HCT116 (cell line): ENCODE measurements around the gene NOL4L.

Experiments
- ATF3 ChIP-seq: IDR thresholded peaks from 2 replicates; pipeline ENCODE4 v1.6.1; 2012
- CEBPB ChIP-seq: IDR thresholded peaks from 2 replicates; pipeline ENCODE4 v1.6.1; 2012; ENCODE audit warnings: low read depth
- CTCF ChIP-seq, 3 experiments: fragments of 200-600 bp in 1 of 3; sonication (generic) in 1 of 3; IDR thresholded peaks in 2 of 3; conservative IDR thresholded peaks in 1 of 3; 2 replicates each; pipeline ENCODE4 v1.5.1; 2012 to 2017; ENCODE audit warnings: low read depth in 2 of 3, low read length in 2 of 3, antibody characterized with exemption in 1 of 3, borderline replicate concordance in 1 of 3, control low read depth in 1 of 3, mild to moderate bottlenecking in 1 of 3, mixed read lengths in 1 of 3, mixed run types in 1 of 3, moderate library complexity in 1 of 3; ENCODE audit not compliant: insufficient read depth in 1 of 3
- EGR1 ChIP-seq: IDR thresholded peaks from 2 replicates; pipeline ENCODE4 v1.6.1; 2012; ENCODE audit warnings: low read depth
- EZH2 ChIP-seq: fragments of 200-600 bp; sonication (generic); IDR thresholded peaks from 2 replicates; pipeline ENCODE4 v1.6.1; 2017; ENCODE audit warnings: antibody characterized with exemption, mixed run types
- POLR2A ChIP-seq: IDR thresholded peaks from 2 replicates; pipeline ENCODE4 v1.7.0; 2011; ENCODE audit warnings: borderline replicate concordance; ENCODE audit not compliant: insufficient read depth, insufficient read length; ENCODE audit errors: extremely low read depth
- POLR2AphosphoS5 ChIP-seq: IDR thresholded peaks from 2 replicates; pipeline ENCODE4 v1.6.1; 2011; ENCODE audit warnings: mild to moderate bottlenecking, low read depth, low read length, moderate library complexity
- RAD21 ChIP-seq: IDR thresholded peaks from 2 replicates; pipeline ENCODE4 v1.6.1; 2012; ENCODE audit warnings: low read depth, mild to moderate bottlenecking
- REST ChIP-seq: IDR thresholded peaks from 2 replicates; pipeline ENCODE4 v1.6.1; 2012; ENCODE audit warnings: low read depth
- SIN3A ChIP-seq: IDR thresholded peaks from 2 replicates; pipeline ENCODE4 v1.6.1; 2012; ENCODE audit warnings: low read depth
- TCF7L2 ChIP-seq: IDR thresholded peaks from 2 replicates; pipeline ENCODE4 v1.7.0; 2011; ENCODE audit warnings: borderline replicate concordance, inconsistent platforms; ENCODE audit not compliant: insufficient read depth, insufficient read length; ENCODE audit errors: extremely low read depth
- YY1 ChIP-seq: IDR thresholded peaks from 2 replicates; pipeline ENCODE4 v1.6.1; 2011; ENCODE audit warnings: low read length, low read depth, moderate library complexity, mild to moderate bottlenecking; ENCODE audit not compliant: insufficient replicate concordance; ENCODE audit errors: extremely low read depth
- ZFX ChIP-seq: fragments of 450-650 bp; IDR thresholded peaks from 2 replicates; pipeline ENCODE4 v1.6.1; 2017
- ZNF274 ChIP-seq: fragments of 200-500 bp; sonication (Bioruptor generic); IDR thresholded peaks from 2 replicates; pipeline ENCODE4 v1.6.1; 2014; ENCODE audit warnings: mild to moderate bottlenecking, low read depth, low read length, inconsistent platforms

GRCh38 chr20:32559753-32560380 lies 25.3 kb downstream of the NOL4L start:
- no peak for TF ChIP-seq EZH2
- TF ChIP-seq SIN3A, result no peak
- TF ChIP-seq CTCF (IDR thresholded peaks at IDR 0.05 in 2 of 3, conservative IDR thresholded peaks at IDR 0.05 in 1 of 3; ENCODE audit: borderline replicate concordance in 1 of 3, insufficient read depth in 1 of 3, low read depth in 2 of 3, low read length in 2 of 3), result no peak
- TF ChIP-seq ATF3, result no peak
- no peak for TF ChIP-seq POLR2A
- no peak for TF ChIP-seq REST
- peak; percentile 88 for TF ChIP-seq EGR1
- TF ChIP-seq RAD21, result no peak
- TF ChIP-seq YY1, result no peak
- no peak for TF ChIP-seq POLR2AphosphoS5
- TF ChIP-seq ZFX, result peak; percentile 54; the same call in 1 of the 2 replicates
- no peak for TF ChIP-seq ZNF274
- TF ChIP-seq CEBPB, result no peak
- TF ChIP-seq TCF7L2, result no peak
